Skeletal muscle tissue (tissue), 4 donors: Measurements from ENCODE around the gene SLX4IP. TPM values are rescaled to one million over a fixed set of nuclear protein-coding genes. Genes with fewer than 3 reads are reported as not detected.

Source experiments
- H3K27ac ChIP-seq: one replicate; pipeline ENCODE4 v1.7.0; 2013; ENCODE audit warnings: mild to moderate bottlenecking, low read depth, low read length, inconsistent platforms
- H3K27me3 ChIP-seq, 3 donors: one replicate each; pipeline ENCODE4 v1.7.0; 2013; ENCODE audit warnings: low read length in 3 of 3; ENCODE audit not compliant: control insufficient read depth in 3 of 3, insufficient read depth in 3 of 3
- H3K36me3 ChIP-seq, 3 donors: one replicate each; pipeline ENCODE4 v1.7.0; 2013; ENCODE audit warnings: low read length in 3 of 3; ENCODE audit not compliant: control insufficient read depth in 3 of 3, insufficient read depth in 3 of 3
- H3K4me1 ChIP-seq, 3 donors: one replicate each; pipeline ENCODE4 v1.7.0; 2013; ENCODE audit warnings: low read length in 3 of 3, mild to moderate bottlenecking in 3 of 3; ENCODE audit not compliant: control insufficient read depth in 3 of 3, insufficient read depth in 3 of 3
- H3K4me3 ChIP-seq, 3 donors: one replicate each; pipeline ENCODE4 v1.7.0; 2013; ENCODE audit warnings: low read length in 3 of 3
- H3K9ac ChIP-seq, 3 donors: one replicate each; pipeline ENCODE4 v1.7.0; 2013; ENCODE audit warnings: low read length in 3 of 3, mild to moderate bottlenecking in 3 of 3, moderate library complexity in 2 of 3, low read depth in 1 of 3
- H3K9me3 ChIP-seq, 3 donors: one replicate each; pipeline ENCODE4 v1.7.0; 2013; ENCODE audit warnings: low read length in 3 of 3; ENCODE audit not compliant: control insufficient read depth in 3 of 3
- total RNA-seq: library from RNA; depleted of rRNA; stranded (reverse); fragments of >200 nt; gene quantifications from one replicate; pipeline ENCODE4 v1.2.3, GENCODE V29; 2014
- donor health status: Osteomylitis.

SLX4IP gene
- total RNA-seq, 1 donor from 2014 or later = 4.2 TPM

DNA sequence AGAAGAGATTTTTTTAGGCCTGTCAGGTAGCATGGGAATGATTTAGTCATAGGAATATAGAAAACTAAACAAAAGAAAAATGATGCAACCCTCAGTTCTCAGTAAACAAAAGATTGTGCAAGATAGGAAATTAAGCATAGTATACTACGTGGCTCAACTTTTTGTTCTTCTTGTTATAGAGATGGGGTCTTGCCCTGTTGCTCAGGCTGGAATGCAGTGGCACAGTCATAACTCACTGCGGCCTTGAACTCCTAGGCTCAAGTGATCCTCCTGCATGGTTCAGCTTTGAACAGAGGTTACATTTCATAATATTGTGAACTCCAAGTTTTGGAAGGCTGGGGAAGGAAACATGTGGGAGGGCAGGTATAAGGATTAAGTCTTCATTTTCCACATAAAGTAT, 28.5 kb downstream of the SLX4IP start:
- H3K27me3 ChIP-seq = no peaks in the 10 kb centered on the region
- no peaks in the 10 kb centered on the region for H3K9me3 ChIP-seq
- no peak overlapping the region for H3K9ac ChIP-seq
- no peak overlapping the region for H3K4me3 ChIP-seq
- peaks cover 0 to 2% (median 0%) of the 10 kb centered on the region in 3 donors for H3K36me3 ChIP-seq
- H3K27ac ChIP-seq = no peak overlapping the region
- H3K4me1 ChIP-seq = peaks cover 0 to 6% (median 3%) of the 10 kb centered on the region in 3 donors

DNA sequence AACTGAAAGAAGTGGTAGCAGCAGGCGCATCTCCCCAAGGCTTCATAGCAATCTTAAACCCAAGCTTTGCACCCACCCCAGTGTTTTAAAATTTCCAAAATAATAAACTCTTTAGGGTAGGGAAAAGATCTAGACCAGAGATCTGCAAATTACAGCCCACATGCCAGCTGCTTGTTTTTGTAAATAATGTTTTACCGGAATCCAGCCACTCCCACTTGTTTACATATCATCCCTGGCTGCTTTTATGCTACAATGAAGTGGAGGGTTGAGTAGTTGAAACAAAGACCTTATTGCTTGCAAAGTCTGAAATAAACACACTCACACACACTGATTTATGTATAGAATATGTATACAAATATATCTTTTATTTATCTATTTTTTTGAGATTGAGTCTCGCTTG, 30.0 kb downstream of the SLX4IP start:
- H3K27me3 ChIP-seq = no peaks in the 10 kb centered on the region
- H3K36me3 ChIP-seq = no peaks in the 10 kb centered on the region
- H3K27ac ChIP-seq = no peak overlapping the region
- H3K4me3 ChIP-seq = no peak overlapping the region
- H3K9ac ChIP-seq = no peak overlapping the region
- peaks cover 0 to 10% (median 9%) of the 10 kb centered on the region in 3 donors for H3K4me1 ChIP-seq
- H3K9me3 ChIP-seq = no peaks in the 10 kb centered on the region

DNA sequence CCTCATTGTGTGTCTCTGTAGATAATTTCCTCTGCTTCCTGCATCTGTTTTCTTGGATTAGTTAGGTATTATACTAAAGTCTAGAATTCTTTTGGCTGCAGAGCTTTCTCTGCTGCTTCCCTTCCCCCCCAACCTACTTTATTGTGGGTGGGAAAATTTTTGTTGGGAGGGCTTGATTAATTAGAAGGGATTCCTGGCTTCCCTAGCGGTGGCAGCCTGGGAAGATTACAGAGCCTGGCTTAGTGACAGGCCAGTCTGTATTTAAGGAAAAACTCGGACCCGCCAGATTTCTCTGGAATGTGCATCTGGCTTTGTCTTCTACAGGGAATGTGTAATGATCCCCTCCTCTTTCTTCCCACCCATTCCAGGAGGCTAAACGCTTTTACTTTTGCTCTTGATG, 31.2 kb downstream of the SLX4IP start:
- no peaks in the 10 kb centered on the region for H3K36me3 ChIP-seq
- H3K27me3 ChIP-seq = no peaks in the 10 kb centered on the region
- H3K9me3 ChIP-seq = no peaks in the 10 kb centered on the region
- no peak overlapping the region for H3K27ac ChIP-seq
- H3K9ac ChIP-seq = no peak overlapping the region
- H3K4me1 ChIP-seq = peaks cover 0 to 13% (median 9%) of the 10 kb centered on the region in 3 donors
- H3K4me3 ChIP-seq = no peak overlapping the region

DNA sequence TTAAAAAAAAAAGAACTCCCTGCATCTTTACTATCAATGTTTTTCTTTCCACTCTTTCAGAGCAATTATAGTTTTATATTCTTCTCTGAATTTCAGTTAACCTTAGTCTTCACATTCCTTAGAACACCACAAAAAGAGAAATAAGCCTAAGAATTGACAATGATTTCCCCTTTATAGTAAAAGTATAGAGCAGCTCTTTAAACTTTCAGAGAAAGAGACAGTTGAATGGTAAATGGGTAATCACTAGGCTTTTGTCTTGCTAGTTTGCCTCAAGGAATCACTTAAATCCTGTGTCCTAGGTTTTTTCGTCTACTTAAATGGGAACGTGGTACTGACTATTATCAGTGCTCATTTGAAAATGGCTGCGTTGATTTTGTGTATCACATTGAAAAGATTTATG, 31.8 kb downstream of the SLX4IP start:
- Histone ChIP-seq H3K4me3 (no peak overlapping the region), H3K27ac (peak overlapping the region; percentile 8), H3K27me3 (no peaks in the 10 kb centered on the region), H3K4me1 (peaks cover 0 to 13% (median 9%) of the 10 kb centered on the region in 3 donors), H3K9me3 (no peaks in the 10 kb centered on the region), H3K9ac (no peak overlapping the region), H3K36me3 (no peaks in the 10 kb centered on the region)

DNA sequence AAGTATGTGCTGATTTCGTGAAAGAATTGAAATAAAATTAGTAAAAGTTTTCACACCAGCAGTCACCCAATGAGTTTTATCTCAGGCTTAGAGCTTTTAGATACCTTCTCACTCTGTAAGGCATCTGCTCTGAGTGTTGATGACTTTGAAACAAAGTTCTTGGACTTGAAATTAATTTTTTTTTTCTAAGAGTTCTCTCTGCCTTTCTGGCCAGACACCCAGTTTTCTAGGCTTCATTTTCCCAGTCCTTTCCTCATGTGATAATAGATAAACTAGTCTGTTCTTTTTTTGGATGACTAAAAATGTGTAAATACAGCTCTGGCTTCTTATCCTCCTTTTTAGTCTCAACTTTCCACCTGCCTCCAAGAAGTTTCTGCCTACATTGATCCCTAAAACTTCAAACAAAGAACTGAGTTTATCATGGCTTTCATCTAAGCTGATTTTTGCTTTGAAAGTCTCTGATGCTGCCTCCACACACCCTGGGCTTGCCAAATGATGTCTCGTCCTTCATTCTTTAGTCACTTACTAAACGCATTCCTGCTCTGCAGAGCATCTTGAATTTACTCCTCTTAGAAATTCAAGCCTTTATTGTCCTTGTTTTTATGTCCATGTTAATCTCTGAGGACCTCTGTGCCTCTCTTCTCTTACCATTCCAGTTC, 32.7 kb downstream of the SLX4IP start:
- Histone ChIP-seq H3K9me3 (no peaks in the 10 kb centered on the region), H3K27me3 (no peaks in the 10 kb centered on the region), H3K4me3 (no peak overlapping the region), H3K9ac (no peak overlapping the region), H3K36me3 (no peaks in the 10 kb centered on the region), H3K4me1 (peaks cover 0 to 13% (median 9%) of the 10 kb centered on the region in 3 donors), H3K27ac (peak overlapping the region; percentile 23)

DNA sequence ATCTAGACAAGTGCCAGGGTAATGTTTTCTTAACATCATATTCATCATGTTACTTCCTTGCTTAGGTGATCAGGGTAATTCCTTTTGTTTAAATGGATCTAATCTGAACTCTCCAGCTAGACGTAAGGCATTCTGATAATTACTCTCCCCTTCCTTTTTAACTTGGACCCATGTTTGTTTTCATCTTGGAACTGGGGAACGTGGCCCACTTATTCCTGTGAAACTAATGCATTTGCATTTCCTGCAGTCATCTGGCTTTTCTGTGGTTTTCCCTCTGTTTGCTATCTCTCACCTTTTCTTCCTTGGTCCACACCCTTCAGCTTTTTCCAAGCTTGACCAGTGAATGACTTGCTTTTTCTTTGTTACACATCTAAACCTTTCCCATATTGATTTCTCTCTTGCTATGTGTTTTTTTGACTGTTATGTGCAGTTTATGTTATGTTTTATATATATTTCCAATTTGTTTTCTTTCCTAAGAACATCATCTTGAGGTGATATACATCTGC, 33.3 kb downstream of the SLX4IP start:
- Histone ChIP-seq H3K36me3 (no peaks in the 10 kb centered on the region), H3K9ac (no peak overlapping the region), H3K27me3 (no peaks in the 10 kb centered on the region), H3K4me3 (no peak overlapping the region), H3K9me3 (no peaks in the 10 kb centered on the region), H3K27ac (peak overlapping the region; percentile 23), H3K4me1 (peaks cover 0 to 13% (median 9%) of the 10 kb centered on the region in 3 donors)

DNA sequence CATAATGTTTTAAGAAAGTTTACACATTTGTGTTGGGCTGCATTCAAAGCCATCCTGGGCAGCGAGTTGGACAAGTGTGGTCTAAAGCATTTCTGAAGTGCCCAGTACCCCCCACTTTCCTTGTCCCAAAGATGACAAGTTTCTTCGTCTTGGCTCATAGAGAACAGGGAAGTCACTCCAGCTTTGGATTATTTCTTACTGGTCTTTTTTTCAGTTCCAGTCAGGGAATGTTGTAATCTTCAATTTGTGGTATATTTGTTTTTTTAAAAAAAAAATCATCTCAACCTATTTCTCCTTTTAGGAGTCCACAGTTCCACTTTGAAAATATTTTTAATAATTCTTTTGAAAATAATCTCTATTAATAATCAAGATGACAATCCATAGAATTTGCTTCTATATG, 34.0 kb downstream of the SLX4IP start:
- no peak overlapping the region for H3K4me3 ChIP-seq
- no peak overlapping the region for H3K9ac ChIP-seq
- H3K36me3 ChIP-seq = no peaks in the 10 kb centered on the region
- peaks cover 0 to 13% (median 9%) of the 10 kb centered on the region in 3 donors for H3K4me1 ChIP-seq
- no peak overlapping the region for H3K27ac ChIP-seq
- no peaks in the 10 kb centered on the region for H3K9me3 ChIP-seq
- no peaks in the 10 kb centered on the region for H3K27me3 ChIP-seq

DNA sequence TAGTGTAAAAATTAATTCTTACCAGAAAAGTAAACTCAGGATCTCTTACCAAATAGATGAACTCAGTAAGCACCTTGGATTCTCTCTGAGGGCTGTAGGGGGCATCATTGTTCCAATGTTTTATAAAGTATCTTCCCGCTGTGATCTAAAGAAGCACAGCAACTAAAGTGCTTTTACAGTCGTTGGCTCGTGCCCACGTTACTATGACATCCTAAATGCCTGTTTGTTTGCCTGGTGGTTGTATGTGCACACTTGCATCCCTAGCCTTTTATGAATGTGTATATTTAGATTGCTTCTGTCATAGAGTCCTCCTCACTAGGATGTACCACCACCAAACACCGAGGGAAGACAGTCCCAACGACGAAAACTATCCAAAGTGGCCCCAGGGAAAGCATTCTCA, 34.5 kb downstream of the SLX4IP start:
- peak overlapping the region; percentile 26 for H3K27ac ChIP-seq
- H3K4me1 ChIP-seq = peaks cover 0 to 13% (median 10%) of the 10 kb centered on the region in 3 donors
- no peak overlapping the region for H3K9ac ChIP-seq
- H3K27me3 ChIP-seq = no peaks in the 10 kb centered on the region
- peak overlapping the region in 1 of 3 donors; percentile 32 for H3K4me3 ChIP-seq
- no peaks in the 10 kb centered on the region for H3K9me3 ChIP-seq
- no peaks in the 10 kb centered on the region for H3K36me3 ChIP-seq

DNA sequence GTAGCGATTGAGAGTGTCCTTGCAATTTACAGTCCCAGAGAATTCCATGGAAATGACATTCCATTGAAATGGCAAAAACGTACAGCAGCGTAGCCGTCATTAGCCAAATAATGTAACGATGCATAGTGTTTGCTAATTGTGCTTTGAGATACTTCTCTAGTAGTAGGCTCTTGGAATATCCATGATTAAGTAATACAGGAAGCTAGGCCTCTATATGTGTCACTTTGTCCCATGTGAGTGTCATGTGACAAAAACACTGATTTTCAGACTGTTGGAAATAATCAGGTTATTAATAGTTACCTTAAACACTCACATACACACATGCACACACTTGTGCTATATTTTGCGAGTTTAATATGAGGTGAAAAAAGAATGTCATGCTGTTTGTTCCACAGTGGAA, 35.2 kb downstream of the SLX4IP start:
- Histone ChIP-seq H3K9ac (no peak overlapping the region), H3K4me3 (no peak overlapping the region), H3K27ac (peak overlapping the region; percentile 26), H3K9me3 (no peaks in the 10 kb centered on the region), H3K27me3 (no peaks in the 10 kb centered on the region), H3K36me3 (no peaks in the 10 kb centered on the region), H3K4me1 (peaks cover 0 to 14% (median 13%) of the 10 kb centered on the region in 3 donors)

DNA sequence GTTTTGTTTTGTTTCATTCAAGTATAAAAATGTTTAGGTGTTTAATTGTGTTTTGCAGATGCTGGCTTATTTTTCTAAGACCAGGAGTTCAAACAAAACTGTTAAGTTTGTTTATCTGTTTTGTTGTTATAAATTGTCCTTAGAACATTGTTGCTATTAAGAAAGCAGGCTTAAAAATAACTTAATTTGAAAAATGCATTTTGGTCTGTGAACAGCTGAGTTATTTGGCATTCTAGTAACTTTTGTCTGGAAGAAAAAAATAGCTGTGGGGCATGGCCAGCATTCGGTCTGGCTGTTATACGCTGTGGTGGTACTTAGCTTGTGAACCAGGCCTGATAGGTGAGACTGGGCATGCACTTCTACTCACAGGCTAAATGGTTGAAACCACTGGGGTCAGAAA, 37.8 kb downstream of the SLX4IP start:
- H3K36me3 ChIP-seq = no peaks in the 10 kb centered on the region
- H3K9me3 ChIP-seq = no peaks in the 10 kb centered on the region
- H3K27me3 ChIP-seq = no peaks in the 10 kb centered on the region
- no peak overlapping the region for H3K27ac ChIP-seq
- peaks cover 2 to 19% (median 16%) of the 10 kb centered on the region in 3 donors for H3K4me1 ChIP-seq
- H3K9ac ChIP-seq = no peak overlapping the region
- H3K4me3 ChIP-seq = no peak overlapping the region
